Upper lobe of left lung (tissue), 6 donors: ENCODE measurements around the gene CLHC1. TPM values are rescaled to one million over a fixed set of nuclear protein-coding genes. Genes with fewer than 3 reads are reported as not detected.

Source experiments
- ATAC-seq, 2 donors: fragments of 200-7000 bp; cut with Tn5 transposase; one replicate each; pipeline ENCODE4 v1.9.1; 2022; ENCODE audit warnings: mild to moderate bottlenecking in 2 of 2, moderate library complexity in 2 of 2; ENCODE audit not compliant: low FRiP score in 2 of 2
- DNase-seq, 2 donors: peaks; one replicate each; pipeline ENCODE4 v3.0.0-alpha.2; 2019 to 2020
- H3K27ac ChIP-seq, 4 donors: fragments of 200-600 bp; sonication (generic); one replicate each; pipeline ENCODE4 v1.5.1; 2016 to 2019
- H3K27me3 ChIP-seq, 4 donors: fragments of 200-600 bp; sonication (generic); one replicate each; pipeline ENCODE4 v1.5.1; 2017 to 2019
- H3K36me3 ChIP-seq, 4 donors: fragments of 200-600 bp; sonication (generic); one replicate each; pipeline ENCODE4 v1.5.1; 2016 to 2019
- H3K4me1 ChIP-seq, 4 donors: fragments of 200-600 bp; sonication (generic); one replicate each; pipeline ENCODE4 v1.5.1; 2018 to 2019
- H3K4me3 ChIP-seq, 4 donors: fragments of 200-600 bp; sonication (generic); one replicate each; pipeline ENCODE4 v1.5.1; 2017 to 2019; ENCODE audit warnings: mild to moderate bottlenecking in 2 of 4, moderate library complexity in 1 of 4
- H3K9me3 ChIP-seq, 4 donors: fragments of 200-600 bp; sonication (generic); one replicate each; pipeline ENCODE4 v1.5.1; 2018 to 2019
- CTCF ChIP-seq, 6 experiments: fragments of 450-650 bp in 4 of 6; fragments of 200-600 bp in 2 of 6; sonication (generic) in 2 of 6; IDR thresholded peaks; one replicate each; pipeline ENCODE4 v1.5.1; 2016 to 2019; ENCODE audit warnings: antibody characterized with exemption in 6 of 6
- EP300 ChIP-seq, 4 donors: sonication (generic); formaldehyde crosslinking; IDR thresholded peaks; one replicate each; pipeline ENCODE4 v1.5.1; 2017; ENCODE audit warnings: antibody characterized with exemption in 4 of 4, control low read depth in 2 of 4
- POLR2A ChIP-seq, 4 donors: fragments of 450-650 bp; IDR thresholded peaks; one replicate each; pipeline ENCODE4 v1.5.1; 2016 to 2017; ENCODE audit warnings: antibody characterized with exemption in 4 of 4, mild to moderate bottlenecking in 2 of 4
- POLR2AphosphoS5 ChIP-seq, 2 donors: sonication (generic); formaldehyde crosslinking; IDR thresholded peaks; one replicate each; pipeline ENCODE4 v1.5.1; 2017; ENCODE audit warnings: antibody characterized with exemption in 2 of 2
- whole genome bisulfite sequencing, 2 donors: methylation state at CpG; one replicate each; pipeline ENCODE4 v1.1.5; 2017 to 2018; 5-methylcytosine and 5-hydroxymethylcytosine counted together
- total RNA-seq, 6 donors: library from RNA; depleted of rRNA in 4 of 6; stranded (reverse); fragments of >200 nt in 4 of 6; gene quantifications; one replicate each; pipeline versions ENCODE4 v1.1.0 to v1.2.1, GENCODE V29; 2016 to 2021
- donor health status: DM: no; HTN: no; CAD: no; lungs with moderate emphysema.
- donor health status: DM: no; HTN: yes; CAD: no; lungs with severe emphysema.

CLHC1 gene
- total RNA-seq, 6 donors from 2014 or later: 3.7 to 27.1 (median 11.9) TPM

DNA sequence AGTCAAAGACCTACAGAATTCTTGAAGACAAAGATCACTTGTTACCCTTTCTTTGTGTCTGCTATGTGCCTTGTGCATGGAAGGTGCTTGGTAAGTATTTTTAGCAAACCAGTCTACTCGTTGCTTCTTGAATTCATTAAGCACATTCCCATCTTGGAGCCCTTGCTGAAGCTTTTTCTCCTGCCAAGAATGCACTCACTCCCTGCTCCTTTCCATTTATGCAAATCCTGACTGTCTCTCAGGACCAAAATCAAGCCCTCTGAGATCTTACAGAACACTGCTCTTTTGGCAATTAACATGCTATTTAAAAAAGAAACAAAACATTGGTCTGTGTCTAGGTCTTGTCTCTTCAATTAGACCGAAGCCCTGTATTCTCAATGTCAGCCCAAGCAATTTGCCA is 75.8 kb downstream of the CLHC1 start:
- no peaks in the 10 kb centered on the region for H3K27me3 ChIP-seq
- peaks cover 73 to 85% (median 77%) of the 10 kb centered on the region in 4 donors for H3K4me1 ChIP-seq
- no peak for DNase-seq
- H3K9me3 ChIP-seq: no peaks in the 10 kb centered on the region
- ATAC-seq: no peak
- H3K36me3 ChIP-seq: no peaks in the 10 kb centered on the region
- H3K4me3 ChIP-seq: no peak overlapping the region
- WGBS, 2 donors: 44 to 64% methylated on average over 2 of the region's 2 CpGs
- TF ChIP-seq POLR2AphosphoS5 (IDR thresholded peaks at IDR 0.05) (no peak), EP300 (IDR thresholded peaks at IDR 0.05) (no peak), POLR2A (IDR thresholded peaks at IDR 0.05) (no peak), CTCF (IDR thresholded peaks at IDR 0.05) (no peak)
- H3K27ac ChIP-seq: peak overlapping the region in 3 of 4 donors; percentile 1 to 59 (median 32)

DNA sequence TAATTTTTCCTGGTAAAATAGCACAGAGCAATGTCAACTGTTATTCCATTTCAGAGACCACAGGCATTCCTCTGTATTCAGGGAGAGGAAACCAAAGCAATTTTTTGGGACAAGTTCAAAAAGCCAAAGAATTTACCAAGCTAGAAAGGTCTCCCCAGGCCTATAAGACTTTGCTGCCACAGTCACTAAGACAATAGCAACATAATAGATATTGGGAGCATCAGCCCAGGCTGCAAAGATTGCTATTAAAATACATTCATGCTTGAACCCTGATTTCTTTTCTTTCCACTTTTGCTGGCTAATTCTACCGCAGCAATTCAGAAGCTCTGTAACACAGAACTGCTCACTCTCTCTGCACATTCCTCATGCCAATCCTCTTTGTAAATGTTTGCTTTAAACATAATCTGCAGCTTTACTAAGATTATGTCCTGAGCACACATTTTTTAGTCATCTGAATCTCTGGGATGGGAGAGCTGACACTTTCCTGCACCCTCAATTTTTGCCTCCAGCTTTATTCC is 76.3 kb downstream of the CLHC1 start:
- H3K4me1 ChIP-seq: peaks cover 68 to 83% (median 73%) of the 10 kb centered on the region in 4 donors
- H3K27ac ChIP-seq: peak overlapping the region in 2 of 4 donors; percentile 1 to 59
- TF ChIP-seq POLR2AphosphoS5 (IDR thresholded peaks at IDR 0.05) (no peak), POLR2A (IDR thresholded peaks at IDR 0.05) (no peak), CTCF (IDR thresholded peaks at IDR 0.05) (no peak), EP300 (IDR thresholded peaks at IDR 0.05) (no peak)
- no peaks in the 10 kb centered on the region for H3K9me3 ChIP-seq
- no peaks in the 10 kb centered on the region for H3K36me3 ChIP-seq
- 38 to 43% methylated on average over 1 of the region's 1 CpG for WGBS, 2 donors
- no peaks in the 10 kb centered on the region for H3K27me3 ChIP-seq
- H3K4me3 ChIP-seq: no peak overlapping the region
- no peak for DNase-seq
- no peak for ATAC-seq

DNA sequence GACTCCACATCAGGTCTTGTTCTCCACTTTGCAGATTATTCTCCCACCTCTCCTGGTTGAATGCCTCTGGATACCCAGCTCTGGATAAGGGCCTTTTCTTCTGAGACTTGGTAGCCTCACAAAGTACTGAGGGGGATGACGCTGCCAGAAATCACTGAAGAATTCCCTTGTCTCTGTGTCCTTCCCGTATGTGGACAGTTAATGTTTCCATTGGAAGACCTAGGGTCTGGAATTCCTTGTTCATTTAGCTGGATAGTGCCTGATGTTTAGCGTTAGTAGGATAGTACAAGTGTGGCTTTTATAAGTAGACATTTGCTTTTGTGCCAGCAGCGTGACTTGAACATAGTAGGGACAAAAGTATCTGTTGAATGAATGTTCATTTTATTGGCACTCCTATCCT is 76.9 kb downstream of the CLHC1 start:
- DNase-seq: no peak
- TF ChIP-seq EP300 (IDR thresholded peaks at IDR 0.05): no peak
- TF ChIP-seq CTCF (IDR thresholded peaks at IDR 0.05): no peak
- no peak for TF ChIP-seq POLR2A (IDR thresholded peaks at IDR 0.05)
- TF ChIP-seq POLR2AphosphoS5 (IDR thresholded peaks at IDR 0.05): no peak
- ATAC-seq: no peak
- Histone ChIP-seq H3K9me3 (no peaks in the 10 kb centered on the region), H3K36me3 (no peaks in the 10 kb centered on the region), H3K4me3 (no peak overlapping the region), H3K4me1 (peaks cover 62 to 77% (median 71%) of the 10 kb centered on the region in 4 donors), H3K27me3 (no peaks in the 10 kb centered on the region), H3K27ac (peak overlapping the region in 2 of 4 donors; percentile 5 to 39)
- 85 to 91% methylated on average over 4 of the region's 4 CpGs for whole genome bisulfite sequencing, 2 donors

DNA sequence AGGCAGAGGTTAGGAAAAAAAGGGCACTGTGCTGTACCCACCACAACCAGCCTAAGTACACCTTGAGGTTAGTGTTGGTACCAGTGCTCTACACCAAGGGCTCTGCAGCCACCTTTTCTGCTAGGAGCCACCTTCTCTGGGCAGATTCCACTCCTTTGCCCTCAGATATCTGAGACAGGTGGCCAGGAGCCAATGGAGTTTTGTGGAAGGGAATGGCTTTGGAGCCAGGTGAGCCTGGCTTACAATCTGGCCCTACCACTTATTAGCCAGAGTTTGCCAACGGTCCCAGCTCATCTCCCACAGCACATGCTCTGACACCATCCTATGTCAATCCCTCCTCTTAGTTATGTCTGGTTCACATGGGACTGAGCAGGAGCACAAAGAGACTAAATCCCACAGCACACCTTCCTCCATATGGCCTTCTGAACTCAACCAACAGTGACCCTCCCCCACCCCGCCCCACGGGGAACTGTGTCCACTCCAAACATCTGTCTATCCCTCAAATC is 77.5 kb downstream of the CLHC1 start:
- Histone ChIP-seq H3K27ac (peak overlapping the region in 2 of 4 donors; percentile 5 to 39), H3K4me1 (peaks cover 62 to 71% (median 66%) of the 10 kb centered on the region in 4 donors), H3K27me3 (no peaks in the 10 kb centered on the region), H3K4me3 (no peak overlapping the region), H3K36me3 (no peaks in the 10 kb centered on the region), H3K9me3 (no peaks in the 10 kb centered on the region)
- WGBS, 2 donors: 78 to 93% methylated on average over 3 of the region's 3 CpGs
- ATAC-seq (no peak), DNase-seq (no peak)
- TF ChIP-seq POLR2AphosphoS5 (IDR thresholded peaks at IDR 0.05) (no peak), CTCF (IDR thresholded peaks at IDR 0.05) (no peak), EP300 (IDR thresholded peaks at IDR 0.05) (no peak), POLR2A (IDR thresholded peaks at IDR 0.05) (no peak)
